HL-60/S4 treated with phorbol 12-myristate 13-acetate at 8.2 ng/mL for 4 days and 3 days (cell line): ENCODE measurements around the gene SPEM3.

ENCODE experiments used
- in situ Hi-C: fragments of 300-500 bp; cut with MboI; formaldehyde crosslinking; loops from 2 replicates; pipeline ENCODE4 v1.15.0; 2022; ENCODE audit warnings: low sequenced_read_pairs

Gene SPEM3

DNA sequence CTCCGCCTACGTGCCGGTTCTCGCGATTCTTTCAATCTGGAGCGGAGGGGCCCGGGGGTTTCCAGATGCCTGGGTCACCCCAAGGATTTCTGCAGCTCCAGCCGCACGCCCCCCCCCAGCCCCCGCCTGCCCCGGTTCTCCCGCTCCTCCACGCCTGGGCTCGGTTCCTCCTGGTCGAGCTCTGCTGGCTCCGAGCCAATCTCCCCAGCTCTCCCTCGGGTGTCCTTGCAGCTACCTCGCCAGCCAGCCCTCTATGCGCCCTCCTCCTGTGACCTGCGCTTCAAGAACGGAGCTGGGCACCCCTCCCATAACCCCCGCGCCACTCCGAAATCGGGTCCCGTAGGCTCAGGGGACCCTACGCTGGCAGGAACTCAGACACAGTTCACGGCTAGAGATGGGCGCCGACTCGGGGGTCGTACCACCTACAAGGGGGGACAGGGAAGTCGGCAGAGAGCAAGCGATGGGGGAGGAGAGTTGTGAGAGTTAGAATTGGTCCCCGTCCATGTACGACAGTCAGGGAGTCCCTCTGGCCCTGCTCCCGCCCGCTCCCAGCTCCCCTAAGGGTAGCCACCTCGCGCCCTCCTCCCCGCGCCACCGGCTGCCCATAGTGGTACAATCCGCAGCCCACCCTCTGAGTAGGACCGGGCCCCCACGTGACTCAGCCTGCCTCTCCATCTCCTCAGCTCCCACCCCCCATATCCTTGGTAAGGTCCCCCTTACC is 11.6 kb downstream of the SPEM3 start:
- in situ Hi-C loops, result no loop called here

DNA sequence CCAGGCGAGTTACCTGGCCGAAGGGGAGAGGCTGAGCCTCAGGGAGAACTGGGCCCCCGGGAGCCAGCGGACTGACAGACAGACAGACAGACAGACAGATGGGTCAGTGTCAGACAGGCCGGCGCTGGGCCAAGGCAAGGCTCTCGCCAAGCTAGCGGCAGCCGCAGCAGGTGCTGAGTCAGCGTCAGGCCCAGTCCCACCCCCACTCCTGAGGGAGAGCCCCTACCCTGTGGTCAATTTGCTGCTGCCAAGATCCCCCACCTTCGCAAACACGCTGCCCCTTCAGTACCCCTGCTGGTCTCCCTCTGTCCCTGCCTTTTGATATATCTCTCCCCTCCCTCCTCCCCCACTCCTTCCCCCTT is 12.2 kb downstream of the SPEM3 start:
- in situ Hi-C loops, result no loop called here

DNA sequence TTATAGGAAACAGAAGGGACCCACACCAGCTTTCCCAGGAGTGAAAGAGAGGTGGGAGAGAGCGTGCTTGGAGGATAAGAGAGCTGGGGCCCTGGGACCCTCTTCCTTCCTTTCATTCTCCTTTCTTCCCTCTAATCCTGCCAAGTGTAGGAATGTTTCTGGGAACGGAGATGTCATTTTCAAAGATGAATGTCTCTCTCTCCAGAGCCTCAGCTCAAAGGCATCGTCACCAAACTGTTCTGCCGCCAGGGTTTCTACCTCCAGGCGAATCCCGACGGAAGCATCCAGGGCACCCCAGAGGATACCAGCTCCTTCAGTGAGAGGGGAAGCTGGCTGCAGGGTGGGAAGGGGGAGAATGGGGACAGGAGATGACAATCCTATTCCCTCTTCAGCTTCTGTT is 12.6 kb downstream of the SPEM3 start:
- in situ Hi-C loops, result no loop called here

DNA sequence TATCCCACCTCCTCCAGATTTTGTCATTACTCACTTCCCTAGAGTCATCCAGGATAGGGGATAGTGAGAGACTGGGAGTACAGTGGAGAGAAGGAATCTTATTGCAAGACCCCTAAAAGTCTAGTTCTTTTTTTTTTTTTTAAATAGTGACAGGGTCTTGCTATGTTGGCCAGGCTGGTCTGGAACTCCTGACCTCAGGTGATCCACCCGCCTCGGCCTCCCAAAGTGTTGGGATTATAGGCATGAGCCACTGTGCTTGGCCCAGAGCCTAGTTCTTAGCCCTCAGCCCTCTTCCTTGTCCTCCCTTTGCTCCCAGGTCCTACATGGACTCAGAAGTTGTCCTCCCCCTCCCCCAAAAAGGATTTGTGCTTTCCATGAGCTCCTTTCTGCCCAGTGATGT is 13.5 kb downstream of the SPEM3 start:
- in situ Hi-C loops, result no loop called here

DNA sequence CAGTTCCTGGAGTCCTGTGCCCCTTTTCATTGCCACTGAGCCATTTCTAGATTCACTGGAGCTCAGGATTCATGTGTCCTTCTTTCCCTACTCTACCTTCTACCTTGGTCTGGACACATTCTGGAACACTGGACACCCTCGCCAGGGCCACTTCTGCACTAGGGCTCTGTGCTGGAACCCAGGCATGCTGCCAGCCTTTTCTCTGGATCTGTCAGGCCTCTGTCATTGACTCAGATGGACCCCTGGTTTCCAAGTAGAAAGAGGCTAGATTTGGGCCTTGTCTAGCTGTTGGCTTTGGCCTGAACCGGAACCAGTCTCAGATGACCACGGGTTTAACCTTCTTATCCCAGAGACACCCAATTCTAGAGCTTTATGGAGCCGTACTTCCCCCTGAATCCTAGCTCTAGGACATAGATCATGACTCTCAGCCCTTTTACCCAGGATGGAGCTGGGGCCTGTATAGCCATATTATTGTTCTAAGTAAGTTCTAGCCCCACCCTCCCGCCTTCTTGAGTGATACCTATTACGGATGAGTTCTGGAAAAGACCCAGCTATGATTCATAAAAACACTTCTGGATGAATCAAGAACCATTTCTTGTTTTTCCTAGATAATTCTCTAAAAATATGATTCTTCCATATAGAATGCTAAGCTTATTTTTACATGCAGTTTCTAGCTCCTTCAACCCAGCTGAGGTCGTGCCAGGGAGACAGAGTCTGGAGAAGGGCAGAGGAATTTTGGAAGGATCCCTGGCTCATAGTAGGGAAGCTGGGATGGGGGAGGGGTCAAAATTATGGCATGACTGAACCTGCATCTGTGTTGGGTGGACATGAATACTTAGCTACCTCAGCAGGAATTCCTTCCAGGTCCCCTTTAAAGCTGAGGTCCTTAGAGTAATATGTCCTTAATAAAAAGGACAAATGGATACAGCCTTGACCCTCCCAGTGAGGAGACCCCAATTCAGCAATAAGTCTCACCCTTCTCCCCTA is 15.1 kb downstream of the SPEM3 start:
- in situ Hi-C loops, result no loop called here

DNA sequence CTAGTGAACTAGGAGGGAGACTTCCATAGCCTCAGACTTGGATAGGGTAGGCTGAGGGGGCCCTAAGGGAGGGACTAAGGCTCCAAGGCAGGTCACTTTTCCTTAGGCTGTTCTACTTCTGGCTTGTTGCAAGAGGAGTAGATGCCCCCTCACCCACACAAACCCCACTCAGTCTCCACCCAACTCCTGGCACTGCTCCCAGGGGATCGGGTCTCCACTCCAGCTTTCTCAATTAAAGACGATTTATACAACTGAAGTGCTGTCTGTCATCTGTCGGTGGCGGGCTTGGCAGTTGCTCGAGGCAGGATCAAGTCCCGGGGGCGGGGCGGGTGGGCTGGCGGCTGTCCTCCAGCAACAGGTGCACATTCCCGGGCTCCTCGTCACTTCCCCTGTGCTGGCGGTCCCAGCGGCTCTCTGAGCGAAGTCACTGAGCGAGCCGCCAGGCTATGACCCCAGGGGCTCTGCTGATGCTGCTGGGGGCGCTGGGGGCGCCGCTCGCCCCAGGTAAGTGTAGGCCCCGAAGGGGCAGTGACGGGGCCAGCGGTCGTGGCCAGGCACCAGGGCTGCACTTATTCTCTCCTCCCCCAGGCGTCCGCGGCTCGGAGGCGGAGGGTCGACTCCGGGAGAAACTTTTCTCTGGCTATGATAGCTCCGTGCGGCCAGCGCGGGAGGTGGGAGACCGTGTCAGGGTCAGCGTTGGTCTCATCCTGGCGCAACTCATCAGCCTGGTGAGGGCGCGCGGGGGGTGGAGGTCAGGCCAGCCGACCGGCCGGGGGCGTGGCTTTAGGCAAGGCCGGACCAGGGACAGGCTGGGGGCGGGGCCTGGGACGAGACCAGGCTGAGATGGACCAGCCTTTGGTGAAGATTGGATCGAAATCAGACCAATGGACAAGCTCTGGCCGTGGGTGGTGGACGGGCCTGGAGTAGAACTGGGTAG is 16.3 kb downstream of the SPEM3 start, which contains the start of gene CHRNB1:
CHRNB1 (plus strand) TSS at position 380 of the 937 bp plus-strand sequence; CDS start at position 447, 67 bp downstream.
- in situ Hi-C loops, result no loop called here

DNA sequence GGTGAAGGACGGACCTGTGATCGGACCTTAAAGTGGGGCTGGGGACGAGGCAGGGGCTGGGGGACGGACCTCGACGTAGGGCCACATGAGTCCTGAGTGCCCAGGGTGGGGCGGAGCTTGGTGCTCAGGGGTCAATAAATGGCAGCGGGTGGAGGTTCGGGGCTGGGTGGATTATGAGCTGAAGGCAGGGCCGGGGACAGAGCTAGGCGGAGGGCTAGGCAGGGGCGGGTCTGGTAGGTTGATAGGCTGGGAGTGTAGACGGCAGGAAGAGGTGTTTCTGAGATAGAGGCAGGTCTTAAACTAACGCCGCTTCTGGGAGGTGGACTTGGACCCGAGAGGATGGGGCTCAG is 16.9 kb downstream of the SPEM3 start:
- in situ Hi-C loops, result no loop called here

DNA sequence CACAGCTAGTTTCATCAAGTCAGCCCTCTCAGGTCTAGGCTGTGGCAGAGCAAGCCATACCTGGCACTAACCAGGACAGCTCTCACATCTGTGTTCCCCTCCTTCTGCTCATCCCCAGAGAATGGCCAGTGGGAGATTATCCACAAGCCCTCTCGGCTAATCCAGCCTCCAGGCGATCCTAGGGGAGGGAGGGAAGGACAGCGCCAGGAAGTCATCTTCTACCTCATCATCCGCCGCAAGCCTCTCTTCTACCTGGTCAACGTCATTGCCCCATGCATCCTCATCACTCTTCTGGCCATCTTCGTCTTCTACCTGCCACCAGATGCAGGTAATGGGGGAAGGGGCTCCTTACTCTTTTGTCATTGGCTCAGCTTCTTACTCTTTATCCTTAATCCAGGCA is 19.8 kb downstream of the SPEM3 start:
- in situ Hi-C loops, result no loop called here

DNA sequence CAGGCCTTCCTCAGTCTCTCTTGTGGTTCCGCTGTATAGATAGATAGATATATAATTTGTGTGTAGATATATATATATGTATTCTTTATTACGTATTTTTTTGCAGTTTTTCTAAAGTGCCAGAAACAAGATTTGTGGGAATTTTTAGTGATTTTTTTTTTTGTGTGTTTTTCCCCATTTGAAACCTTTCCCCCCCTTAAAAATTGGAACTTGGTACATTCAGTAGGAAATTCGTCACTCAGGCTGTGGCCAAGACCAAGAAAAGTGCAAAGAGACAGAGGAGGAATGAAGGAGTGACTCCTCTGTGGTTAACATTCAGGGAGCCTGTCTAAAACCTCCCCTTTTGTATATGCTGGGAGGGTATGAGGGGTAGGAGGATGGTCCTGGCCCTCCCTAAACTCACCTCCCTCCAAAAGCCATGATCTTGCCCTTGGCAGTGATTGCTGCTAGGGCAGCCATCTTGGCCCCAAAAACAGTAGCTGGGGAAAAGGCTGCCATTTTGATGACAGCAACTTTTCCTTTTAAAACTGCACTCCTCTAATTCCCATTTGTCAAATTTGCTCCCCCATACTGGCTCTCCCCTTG is 31.4 kb downstream of the SPEM3 start:
- in situ Hi-C loops, result no loop called here

DNA sequence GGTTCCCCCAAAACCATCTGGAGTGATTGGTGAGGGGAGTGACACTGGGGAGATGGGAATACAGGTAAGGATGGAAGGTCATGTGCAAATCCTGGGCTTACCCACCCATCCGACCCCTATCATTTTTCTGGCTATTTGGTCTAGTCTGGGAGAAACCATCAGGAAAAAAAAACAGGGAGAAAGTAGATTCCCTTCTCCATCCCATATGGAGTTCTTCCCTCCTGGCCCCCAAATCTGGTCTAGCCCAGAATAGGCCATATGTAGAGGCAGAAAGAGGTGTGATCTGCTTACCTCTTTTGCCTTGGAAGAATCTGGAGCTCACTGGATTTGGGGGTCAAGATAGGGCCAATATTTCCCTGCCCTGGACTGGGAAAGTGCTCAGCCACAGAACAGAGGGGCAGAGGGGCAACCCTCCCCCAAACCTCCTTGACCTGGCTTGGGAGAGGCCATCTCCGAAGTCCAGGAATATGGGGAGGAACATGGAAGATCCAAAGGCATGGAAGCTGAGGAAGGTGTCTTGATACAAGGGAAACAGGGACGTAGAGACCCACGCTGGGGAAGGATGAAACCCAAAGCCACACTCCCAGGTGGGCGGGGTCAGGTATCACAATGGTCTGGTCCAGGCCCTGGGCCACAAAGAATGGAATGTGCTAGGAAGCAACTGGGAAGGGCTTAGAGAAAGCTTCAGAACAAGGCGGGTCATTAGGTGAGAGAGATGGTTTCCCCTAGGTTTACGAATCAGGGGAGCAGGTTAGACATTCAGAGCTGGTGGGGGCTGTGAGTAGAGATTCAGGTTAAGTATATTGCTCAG is 32.4 kb downstream of the SPEM3 start:
- in situ Hi-C loops, result no loop called here

DNA sequence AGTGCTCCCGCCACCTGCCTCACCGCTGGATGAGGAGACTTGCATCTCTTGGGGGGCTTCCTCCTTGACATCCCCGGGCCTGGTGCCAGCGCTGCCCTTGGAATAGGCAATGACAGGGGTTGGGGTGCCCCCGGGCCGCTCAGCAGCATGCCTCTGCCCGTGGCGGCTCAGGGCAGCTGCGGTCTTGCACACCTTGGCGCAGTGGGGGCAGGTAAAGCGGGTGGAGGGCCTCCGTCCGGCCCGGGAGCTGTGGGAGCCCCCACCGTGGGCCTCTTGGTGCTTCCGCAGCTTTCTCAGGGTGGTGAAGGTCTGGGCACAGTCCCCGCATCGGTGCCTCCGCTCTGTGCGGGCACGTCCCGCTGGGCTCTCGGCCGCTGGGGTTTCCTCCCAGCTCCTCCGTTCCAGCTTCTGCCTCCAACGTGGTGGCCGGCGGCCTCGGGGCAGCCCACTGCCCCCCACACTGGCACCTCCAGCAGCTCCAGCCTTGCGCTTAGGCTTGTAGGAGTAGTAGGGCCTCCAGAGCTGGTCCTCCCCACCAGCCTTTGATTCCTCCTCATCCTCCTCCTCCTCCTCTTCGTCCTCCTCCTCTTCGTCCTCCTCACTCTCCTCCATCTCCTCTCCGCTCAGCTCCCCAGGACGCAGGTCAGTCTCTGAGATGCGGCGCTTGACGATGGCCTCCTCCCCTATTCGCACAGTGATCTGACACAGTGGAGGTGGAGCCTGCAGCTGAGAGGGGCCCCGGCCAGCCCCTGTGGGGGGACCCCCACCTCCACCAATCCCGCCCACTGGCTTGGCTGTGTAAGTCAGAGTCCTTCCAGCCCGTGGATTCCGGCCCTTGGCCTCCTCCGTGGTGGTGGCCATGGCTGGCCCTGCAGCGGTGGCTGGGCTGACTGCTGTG is 34.1 kb downstream of the SPEM3 start:
- in situ Hi-C loops, result no loop called here

DNA sequence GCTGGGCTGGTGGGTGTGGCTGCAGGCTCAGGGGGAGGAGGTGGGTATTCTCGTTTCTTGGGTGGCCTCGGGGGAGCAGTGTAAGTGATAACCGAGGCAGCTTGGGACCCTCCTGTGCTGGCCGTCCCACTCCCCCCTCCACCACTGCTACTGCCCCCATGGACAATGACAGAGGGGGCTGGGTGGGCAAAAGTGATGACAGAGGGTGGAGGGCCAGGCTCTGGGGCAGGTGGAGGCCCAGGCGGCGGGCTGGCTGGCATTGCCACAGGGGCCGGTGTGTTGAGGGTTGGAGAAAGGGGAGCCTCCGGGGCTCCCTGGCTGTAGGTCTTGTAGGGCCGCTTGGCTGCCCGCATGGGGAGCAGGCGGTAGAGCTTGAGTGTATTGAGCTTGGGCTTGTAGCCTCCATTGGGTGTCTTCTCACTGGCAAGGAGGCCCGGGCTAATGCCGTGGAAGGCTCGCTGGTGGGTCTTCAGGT is 34.8 kb downstream of the SPEM3 start:
- in situ Hi-C loops, result no loop called here

DNA sequence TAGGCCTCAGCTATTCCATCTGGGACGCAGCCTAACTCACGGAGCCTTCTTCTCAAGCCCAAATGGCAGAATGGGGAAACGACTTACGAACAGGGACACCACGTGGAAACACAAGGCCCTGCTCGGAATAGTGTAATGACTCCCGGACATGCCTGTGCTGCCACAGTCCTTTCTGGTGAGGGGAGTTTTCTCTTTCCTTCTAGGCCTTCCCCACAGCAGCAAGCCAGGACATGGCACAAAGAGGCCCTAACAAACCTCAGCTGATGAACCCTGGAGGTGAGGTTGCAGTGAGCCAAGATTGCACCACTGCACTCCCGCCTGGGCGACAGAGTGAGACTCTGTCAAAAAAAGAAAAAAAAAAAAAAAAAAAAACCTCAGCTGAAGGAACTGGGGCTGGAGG is 35.4 kb downstream of the SPEM3 start:
- in situ Hi-C loops, result no loop called here

DNA sequence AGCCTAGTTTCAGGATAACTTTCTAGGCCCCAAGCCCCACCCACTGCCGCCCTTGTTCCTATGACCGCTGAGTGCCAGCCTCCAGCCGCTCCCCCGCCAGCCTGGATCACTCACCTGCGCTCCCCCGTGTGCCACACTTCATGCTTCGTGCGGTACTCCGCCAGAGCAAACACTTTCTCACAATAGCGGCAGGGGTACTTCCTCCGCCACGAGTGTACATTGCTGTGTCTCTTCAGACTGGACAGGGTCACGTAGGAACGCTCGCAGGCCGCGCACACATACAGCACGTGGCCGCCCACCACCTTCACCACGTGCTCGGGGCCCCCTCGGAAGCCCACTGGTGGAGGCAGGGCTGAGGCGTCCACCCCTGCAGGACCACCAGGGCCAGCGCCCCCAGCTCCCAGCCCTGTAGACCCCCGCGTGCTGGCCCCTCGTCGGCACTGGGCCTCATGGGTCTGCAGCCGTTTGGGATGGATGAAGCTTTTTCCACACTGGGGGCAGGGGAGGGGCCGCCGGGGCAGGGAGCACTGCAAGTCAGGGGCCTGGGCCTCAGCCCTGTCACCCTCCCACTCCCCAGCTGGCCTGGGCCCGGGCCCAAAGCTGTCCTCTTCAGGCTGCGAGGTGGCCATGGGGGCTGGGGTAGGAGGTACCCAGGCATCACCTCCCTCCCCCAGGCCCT is 37.1 kb downstream of the SPEM3 start:
- in situ Hi-C loops, result no loop called here

DNA sequence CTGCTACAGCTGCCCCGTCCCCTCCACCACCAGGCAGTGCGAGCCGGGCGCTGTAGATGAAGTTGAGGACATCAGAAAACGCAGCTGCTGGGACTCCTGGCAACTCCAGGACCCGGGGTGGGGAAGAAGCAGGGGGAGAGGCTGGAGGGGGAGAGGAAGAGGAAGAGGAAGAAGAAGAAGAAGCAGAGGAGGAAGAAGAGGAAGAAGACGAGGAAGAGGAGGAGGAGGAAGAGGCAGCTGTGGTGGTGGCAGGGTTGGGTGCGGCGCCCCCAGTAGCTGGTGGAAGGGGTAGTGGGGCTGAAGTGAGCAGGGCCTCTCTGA is 37.6 kb downstream of the SPEM3 start:
- in situ Hi-C loops, result no loop called here

DNA sequence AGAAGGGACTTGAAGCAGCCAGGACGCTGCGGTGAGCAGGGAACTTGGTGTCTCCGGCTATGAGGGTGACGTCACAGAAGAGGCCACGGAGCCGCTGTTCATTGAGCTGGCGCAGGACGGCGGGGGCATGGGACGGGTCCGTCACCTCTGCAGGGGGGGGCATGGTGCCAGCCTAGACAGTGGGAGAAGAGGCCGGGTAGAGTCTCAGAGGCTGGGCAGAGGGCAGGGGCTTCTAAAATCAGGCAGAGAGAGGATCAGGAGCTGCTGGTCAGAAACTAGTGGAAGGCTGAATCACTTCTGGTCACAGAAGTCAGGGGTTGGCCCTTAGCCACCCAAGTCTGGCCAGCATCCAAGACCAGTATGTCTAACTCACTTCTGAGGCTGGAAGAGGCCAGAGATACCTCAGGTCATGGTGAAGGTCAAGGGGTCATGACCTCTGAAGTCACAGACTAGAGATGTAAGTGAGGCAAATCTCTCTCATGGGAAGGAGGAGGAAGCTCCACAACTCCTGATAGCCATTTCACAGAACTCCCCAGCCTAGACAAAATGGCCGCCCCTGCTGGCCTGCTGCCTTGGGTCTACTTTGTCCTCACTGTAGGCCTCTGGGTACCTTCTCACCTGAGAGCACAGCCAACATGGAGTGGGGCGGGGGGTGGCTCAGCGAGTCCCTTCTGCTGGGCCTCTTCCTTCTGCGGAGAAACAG is 38.1 kb downstream of the SPEM3 start:
- in situ Hi-C loops, result no loop called here

DNA sequence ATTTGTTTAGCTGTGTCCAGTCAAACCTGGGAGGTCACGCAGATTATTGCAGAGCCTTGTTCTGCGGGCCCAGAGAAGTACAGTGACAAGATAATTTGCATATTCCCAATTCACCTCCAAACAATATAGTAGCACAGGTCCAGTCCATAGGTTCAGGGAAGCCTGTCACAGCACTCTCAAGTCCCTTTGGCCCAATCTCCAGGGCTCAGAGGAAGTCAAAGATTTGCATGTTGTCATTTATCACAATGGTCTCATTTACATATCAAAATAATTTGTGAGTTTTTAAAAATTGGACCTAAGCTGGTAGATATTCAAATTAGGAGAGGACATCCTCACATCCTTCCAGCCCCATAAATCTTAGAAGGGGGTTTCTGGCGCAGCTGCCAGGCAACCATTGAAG is 38.8 kb downstream of the SPEM3 start:
- in situ Hi-C loops, result no loop called here

DNA sequence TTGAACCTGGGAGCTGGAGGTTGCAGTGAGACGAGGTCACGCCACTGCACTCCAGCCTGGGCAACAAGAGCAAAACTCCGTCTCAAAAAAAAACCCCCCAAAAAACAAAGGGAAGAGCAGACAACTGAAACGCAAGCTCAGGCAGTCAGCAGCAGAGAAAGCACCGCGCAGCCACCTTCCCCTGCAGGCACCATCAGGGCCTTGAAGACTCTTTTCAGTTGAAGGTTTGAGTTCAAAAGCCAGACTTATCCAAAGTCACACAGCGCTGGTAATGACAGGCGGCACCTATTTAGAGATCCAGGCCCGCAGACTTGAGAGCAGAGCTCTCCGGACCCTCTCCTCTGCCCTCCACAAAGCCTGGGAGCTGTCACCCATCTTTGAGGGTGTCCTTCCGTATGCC is 39.6 kb downstream of the SPEM3 start:
- in situ Hi-C loops, result no loop called here
